Tibial nerve (tissue), 4 donors: ENCODE data around the gene COX4I2. TPM values are rescaled to one million over a fixed set of nuclear protein-coding genes. Genes with fewer than 3 reads are reported as not detected.
A peak's percentile ranks its signal among the peaks of the same experiment; 100 is the strongest.
"Not testable (repeated sequence)": the region's sequence is repeated elsewhere in the genome, so short reads cannot be mapped to it uniquely, and the experiment has no call there.

Experiments
- DNase-seq, 2 donors: peaks; one replicate each; pipeline ENCODE4 v3.0.0-alpha.2; 2019; ENCODE audit warnings: low spot score in 2 of 2
- H3K27ac ChIP-seq, 4 donors: fragments of 200-600 bp; sonication (generic) in 3 of 4; one replicate each; pipeline ENCODE4 v1.5.1; 2017 to 2019; ENCODE audit warnings: mild to moderate bottlenecking in 1 of 4
- H3K27me3 ChIP-seq, 2 donors: fragments of 200-600 bp; sonication (generic) in 1 of 2; one replicate each; pipeline versions ENCODE4 v1.5.1 to v1.6.0; 2017 to 2019
- H3K36me3 ChIP-seq, 3 donors: fragments of 200-600 bp; sonication (generic); one replicate each; pipeline ENCODE4 v1.5.1; 2018 to 2019
- H3K4me1 ChIP-seq, 4 donors: fragments of 200-600 bp; sonication (generic) in 3 of 4; one replicate each; pipeline ENCODE4 v1.5.1; 2017 to 2019
- H3K4me3 ChIP-seq, 4 donors: fragments of 200-600 bp; sonication (generic) in 3 of 4; one replicate each; pipeline ENCODE4 v1.5.1; 2017 to 2019; ENCODE audit warnings: mild to moderate bottlenecking in 1 of 4, moderate library complexity in 1 of 4
- H3K9me3 ChIP-seq, 4 donors: fragments of 200-600 bp; sonication (generic) in 3 of 4; one replicate each; pipeline ENCODE4 v1.5.1; 2017 to 2019
- EP300 ChIP-seq, 2 donors: sonication (generic); formaldehyde crosslinking; IDR thresholded peaks; one replicate each; pipeline ENCODE4 v1.6.1; 2017; ENCODE audit warnings: antibody characterized with exemption in 2 of 2, mild to moderate bottlenecking in 1 of 2
- POLR2A ChIP-seq, 2 donors: fragments of 450-650 bp; IDR thresholded peaks; one replicate each; pipeline ENCODE4 v1.6.1; 2017; ENCODE audit warnings: antibody characterized with exemption in 2 of 2, mild to moderate bottlenecking in 2 of 2, moderate library complexity in 2 of 2
- WGBS, 2 donors: methylation state at CpG; one replicate each; pipeline ENCODE4 v1.1.5; 2018; 5-methylcytosine and 5-hydroxymethylcytosine counted together
- total RNA-seq, 4 donors: library from RNA; depleted of rRNA; stranded (reverse); fragments of >200 nt; gene quantifications; one replicate each; pipeline ENCODE4 v1.1.0, GENCODE V29; 2016
- TF ChIP-seq, protein P1 (sequence below), 5 experiments: fragments of 200-600 bp in 3 of 5; fragments of 450-650 bp in 2 of 5; sonication (generic) in 3 of 5; IDR thresholded peaks; one replicate each; pipeline ENCODE4 v1.5.1; 2016 to 2019; ENCODE audit warnings: antibody characterized with exemption in 5 of 5, mild to moderate bottlenecking in 3 of 5, moderate library complexity in 2 of 5

Gene COX4I2
- total RNA-seq, 4 donors from 2014 or later: 1.6 to 8.2 (median 4.2) TPM; not detected in 1

DNA sequence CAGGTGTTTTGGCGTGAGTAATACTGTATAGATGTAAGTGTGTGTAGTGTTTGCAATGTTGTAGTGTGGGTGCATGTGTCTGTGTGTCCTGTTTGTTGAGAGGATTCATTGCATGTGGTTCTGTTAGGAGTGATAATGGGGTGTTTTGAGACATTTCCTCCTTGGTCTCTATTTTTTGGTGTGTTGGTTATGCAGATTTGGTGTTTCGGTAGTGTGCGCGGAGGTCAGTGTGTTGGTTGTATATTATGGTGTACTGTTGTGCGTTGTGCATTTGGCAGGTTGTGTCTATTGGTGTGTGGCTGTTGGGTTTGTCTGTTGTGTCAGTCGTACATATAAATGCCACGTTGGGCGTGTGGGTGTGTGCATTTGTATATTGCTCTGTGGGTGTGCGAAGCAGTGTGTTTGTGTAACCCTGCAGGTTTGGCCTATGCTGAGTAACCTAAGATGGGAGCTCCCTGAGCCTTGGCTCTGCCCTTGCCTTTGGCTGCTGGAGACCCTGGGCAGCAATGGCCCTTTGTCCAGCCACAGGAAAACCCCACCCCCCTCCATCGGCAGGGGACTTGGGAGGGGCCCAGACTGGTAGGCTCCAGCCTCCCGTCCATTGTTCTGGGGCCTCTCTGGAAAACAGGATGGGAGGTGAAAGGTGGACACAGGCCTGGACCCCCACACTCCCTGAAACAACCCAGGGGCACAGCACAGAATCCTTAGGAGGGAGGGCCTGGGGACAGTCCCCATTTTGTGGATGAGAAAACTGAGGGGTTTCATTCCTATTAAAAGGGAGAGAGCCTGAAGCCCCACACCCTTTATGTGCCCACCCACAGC is 42.9 kb upstream of the COX4I2 start:
- Histone ChIP-seq H3K4me1 (peaks cover 0 to 28% (median 17%) of the 10 kb centered on the region in 4 donors), H3K36me3 (no peaks in the 10 kb centered on the region), H3K9me3 (no peaks in the 10 kb centered on the region), H3K27ac (peak overlapping the region; percentile 59 to 88 (median 80)), H3K27me3 (no peaks in the 10 kb centered on the region), H3K4me3 (no peak overlapping the region)
- DNase-seq: no peak
- TF ChIP-seq, protein P1, sequence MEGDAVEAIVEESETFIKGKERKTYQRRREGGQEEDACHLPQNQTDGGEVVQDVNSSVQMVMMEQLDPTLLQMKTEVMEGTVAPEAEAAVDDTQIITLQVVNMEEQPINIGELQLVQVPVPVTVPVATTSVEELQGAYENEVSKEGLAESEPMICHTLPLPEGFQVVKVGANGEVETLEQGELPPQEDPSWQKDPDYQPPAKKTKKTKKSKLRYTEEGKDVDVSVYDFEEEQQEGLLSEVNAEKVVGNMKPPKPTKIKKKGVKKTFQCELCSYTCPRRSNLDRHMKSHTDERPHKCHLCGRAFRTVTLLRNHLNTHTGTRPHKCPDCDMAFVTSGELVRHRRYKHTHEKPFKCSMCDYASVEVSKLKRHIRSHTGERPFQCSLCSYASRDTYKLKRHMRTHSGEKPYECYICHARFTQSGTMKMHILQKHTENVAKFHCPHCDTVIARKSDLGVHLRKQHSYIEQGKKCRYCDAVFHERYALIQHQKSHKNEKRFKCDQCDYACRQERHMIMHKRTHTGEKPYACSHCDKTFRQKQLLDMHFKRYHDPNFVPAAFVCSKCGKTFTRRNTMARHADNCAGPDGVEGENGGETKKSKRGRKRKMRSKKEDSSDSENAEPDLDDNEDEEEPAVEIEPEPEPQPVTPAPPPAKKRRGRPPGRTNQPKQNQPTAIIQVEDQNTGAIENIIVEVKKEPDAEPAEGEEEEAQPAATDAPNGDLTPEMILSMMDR (IDR thresholded peaks at IDR 0.05): no peak
- TF ChIP-seq EP300 (IDR thresholded peaks at IDR 0.05) (no peak), POLR2A (IDR thresholded peaks at IDR 0.05) (no peak)
- WGBS, 2 donors: 62% methylated on average over 9 to 10 of the region's 11 CpGs

DNA sequence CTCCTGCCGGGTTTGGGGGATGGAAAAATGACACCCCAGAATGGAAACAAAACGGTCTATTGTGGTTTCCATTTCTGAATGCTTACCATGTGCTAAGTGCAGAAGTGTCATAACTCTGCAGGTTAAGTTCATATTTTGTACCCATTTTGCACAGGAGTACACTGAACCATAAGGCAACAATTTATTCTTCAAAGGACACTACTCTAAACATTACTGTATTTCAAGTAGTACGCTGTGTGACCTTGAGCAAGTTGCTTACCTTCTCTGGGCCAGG is 42.4 kb upstream of the COX4I2 start:
- H3K4me1 ChIP-seq: peaks cover 0 to 28% (median 17%) of the 10 kb centered on the region in 4 donors
- H3K36me3 ChIP-seq: no peaks in the 10 kb centered on the region
- no peak overlapping the region for H3K4me3 ChIP-seq
- WGBS, 2 donors: 47 to 64% methylated on average over 3 of the region's 3 CpGs
- no peaks in the 10 kb centered on the region for H3K9me3 ChIP-seq
- H3K27me3 ChIP-seq: no peaks in the 10 kb centered on the region
- H3K27ac ChIP-seq: peak overlapping the region; percentile 59 to 88 (median 80)
- no peak for TF ChIP-seq POLR2A (IDR thresholded peaks at IDR 0.05)
- TF ChIP-seq, protein P1 (IDR thresholded peaks at IDR 0.05): no peak
- TF ChIP-seq EP300 (IDR thresholded peaks at IDR 0.05): no peak
- no peak for DNase-seq

DNA sequence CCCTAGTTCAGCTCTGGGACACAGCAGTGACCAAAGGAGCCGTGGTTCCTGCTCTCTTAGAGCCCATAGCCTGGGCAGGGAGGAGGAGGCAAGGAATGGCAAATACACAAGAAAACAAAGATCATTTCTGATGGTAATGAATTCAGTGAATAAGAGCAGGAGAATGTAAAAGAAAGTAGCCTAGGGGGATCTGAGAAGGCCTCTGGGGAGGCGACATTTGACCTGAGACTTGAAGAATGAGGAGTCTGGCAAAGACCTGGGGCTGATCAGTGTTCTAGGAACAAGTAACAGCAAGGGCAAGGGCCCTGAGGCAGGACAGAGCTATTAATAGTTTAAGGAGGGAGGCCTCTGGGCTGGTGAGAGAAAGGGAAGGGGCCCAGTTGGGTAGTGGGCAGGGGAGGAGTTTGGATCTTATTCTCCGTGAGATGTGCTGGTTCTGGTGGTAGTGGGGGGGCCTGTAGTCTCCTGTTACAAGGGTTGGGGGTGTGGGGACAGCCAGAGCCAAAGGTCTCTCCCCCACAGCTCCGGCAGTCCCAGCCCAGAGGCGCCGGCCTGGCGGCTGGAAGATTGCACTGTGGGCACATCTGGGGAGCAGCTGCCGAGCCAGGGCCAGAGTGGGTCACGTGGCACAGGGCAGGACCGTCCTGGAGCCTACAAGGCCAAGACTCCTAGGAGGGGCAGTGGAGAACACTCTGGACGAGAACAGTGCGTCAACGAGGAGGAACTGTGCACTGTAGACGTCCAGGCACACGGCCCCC is 41.9 kb upstream of the COX4I2 start:
- Histone ChIP-seq H3K27ac (peak overlapping the region; percentile 59 to 88 (median 80)), H3K27me3 (no peaks in the 10 kb centered on the region), H3K4me1 (peaks cover 0 to 28% (median 17%) of the 10 kb centered on the region in 4 donors), H3K36me3 (no peaks in the 10 kb centered on the region), H3K4me3 (no peak overlapping the region), H3K9me3 (no peaks in the 10 kb centered on the region)
- TF ChIP-seq POLR2A (IDR thresholded peaks at IDR 0.05) (peak in 1 of 2 donors; percentile 53), EP300 (IDR thresholded peaks at IDR 0.05) (peak; percentile 46 to 90)
- TF ChIP-seq, protein P1 (IDR thresholded peaks at IDR 0.05): peak in 1 of 5 experiments; percentile 29
- DNase-seq: peak; percentile 77 to 80
- 15 to 24% methylated on average over 8 to 15 of the region's 15 CpGs for WGBS, 2 donors

DNA sequence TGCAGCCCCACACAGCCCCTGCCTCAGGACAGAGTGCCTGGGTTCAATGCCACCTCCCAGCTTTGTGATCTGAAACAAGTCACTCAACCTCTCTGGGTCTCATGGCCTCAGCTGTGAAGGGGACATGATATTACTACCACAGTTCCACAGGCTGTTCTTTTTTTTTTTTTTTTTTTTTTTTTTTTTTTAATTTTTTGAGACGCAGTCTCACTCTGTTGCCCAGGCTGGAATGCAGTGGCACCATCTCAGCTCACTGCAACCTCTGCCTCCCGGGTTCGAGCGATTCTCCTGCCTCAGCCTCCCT is 41.3 kb upstream of the COX4I2 start:
- H3K4me3 ChIP-seq, DNase-seq, H3K9me3 ChIP-seq, H3K27me3 ChIP-seq, H3K36me3 ChIP-seq: not testable (repeated sequence)
- 72 to 76% methylated on average over 4 of the region's 4 CpGs for WGBS, 2 donors
- H3K4me1 ChIP-seq: peaks cover 0 to 28% (median 17%) of the 10 kb centered on the region in 4 donors
- TF ChIP-seq EP300 (IDR thresholded peaks at IDR 0.05): peak in 1 of 2 donors; percentile 3
- H3K27ac ChIP-seq: peak overlapping the region; percentile 59 to 88 (median 80)

DNA sequence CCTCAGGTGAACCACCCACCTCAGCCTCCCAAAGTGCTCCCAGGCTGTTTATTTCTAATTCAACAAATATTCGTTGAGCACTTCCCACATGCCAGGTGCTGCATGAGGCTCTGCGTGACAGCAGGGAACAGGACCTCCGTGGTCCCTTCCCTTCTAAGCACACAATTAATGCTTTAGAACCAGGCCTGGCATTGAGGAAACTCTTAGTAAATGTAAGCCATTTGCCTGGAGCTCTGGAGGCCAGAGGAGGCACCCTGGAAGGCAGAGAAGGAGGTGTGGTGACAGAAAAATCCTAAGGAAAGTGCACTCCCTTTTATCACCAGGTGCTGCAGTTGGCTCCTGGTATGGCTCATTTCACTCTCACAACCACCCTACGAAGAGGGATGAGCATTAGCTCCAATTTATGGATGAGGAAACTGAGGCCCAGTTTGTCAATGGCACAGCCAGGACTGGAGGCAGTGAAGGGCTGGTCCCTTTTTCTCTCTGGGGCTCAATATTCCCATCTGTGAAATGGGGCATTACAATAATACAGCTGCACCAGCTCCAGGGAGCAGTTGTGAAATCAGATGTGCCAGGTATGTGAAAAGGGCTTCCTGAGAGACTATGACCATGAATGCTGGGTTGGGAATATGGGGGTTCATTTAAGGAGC is 40.8 kb upstream of the COX4I2 start:
- Histone ChIP-seq H3K4me1 (peaks cover 0 to 28% (median 17%) of the 10 kb centered on the region in 4 donors), H3K27ac (peak overlapping the region; percentile 59 to 88 (median 80))
- 70 to 71% methylated on average over 4 of the region's 4 CpGs for WGBS, 2 donors

More for the DNA sequence above, 40.8 kb upstream of the COX4I2 start:
- TF ChIP-seq POLR2A (IDR thresholded peaks at IDR 0.05): no peak
- TF ChIP-seq, protein P1 (IDR thresholded peaks at IDR 0.05): no peak
- TF ChIP-seq EP300 (IDR thresholded peaks at IDR 0.05): no peak
- no peak overlapping the region for H3K4me3 ChIP-seq
- H3K9me3 ChIP-seq: no peaks in the 10 kb centered on the region
- H3K27me3 ChIP-seq: no peaks in the 10 kb centered on the region
- DNase-seq: no peak
- H3K36me3 ChIP-seq: no peaks in the 10 kb centered on the region
